Trophoblast cell (in vitro differentiated cells and primary cell): ENCODE results near the gene UGT1A8.

Source experiments
- DNase-seq, 2 donors: peaks; one replicate each; pipeline ENCODE4 v3.0.0-alpha.2; 2016
- H2AFZ ChIP-seq: 2 replicates; pipeline ENCODE4 v1.6.1; 2013; ENCODE audit warnings: low read length, moderate library complexity, mild to moderate bottlenecking; ENCODE audit not compliant: insufficient read depth, poor library complexity
- H2AK5ac ChIP-seq: 2 replicates; pipeline ENCODE4 v1.6.1; 2013; ENCODE audit warnings: mild to moderate bottlenecking, low read length
- H2BK120ac ChIP-seq: 2 replicates; pipeline ENCODE4 v1.6.1; 2013; ENCODE audit warnings: low read length, mild to moderate bottlenecking, moderate library complexity; ENCODE audit not compliant: insufficient read depth, poor library complexity
- H2BK12ac ChIP-seq: 2 replicates; pipeline ENCODE4 v1.6.1; 2013; ENCODE audit warnings: mild to moderate bottlenecking, low read length, moderate library complexity
- H2BK5ac ChIP-seq: 2 replicates; pipeline ENCODE4 v1.6.1; 2013; ENCODE audit warnings: low read length, low read depth, moderate library complexity, mild to moderate bottlenecking; ENCODE audit not compliant: poor library complexity
- H3K14ac ChIP-seq: 2 replicates; pipeline ENCODE4 v1.6.1; 2013; ENCODE audit warnings: mild to moderate bottlenecking, low read length
- H3K18ac ChIP-seq: 2 replicates; pipeline ENCODE4 v1.6.1; 2013; ENCODE audit warnings: mild to moderate bottlenecking, low read length
- H3K23ac ChIP-seq: 2 replicates; pipeline ENCODE4 v1.6.1; 2013; ENCODE audit warnings: low read length
- H3K27ac ChIP-seq: 2 replicates; pipeline ENCODE4 v1.5.1; 2013; ENCODE audit warnings: low read depth, mild to moderate bottlenecking, inconsistent platforms, low read length, moderate library complexity
- H3K27me3 ChIP-seq: 2 replicates; pipeline ENCODE4 v1.6.1; 2013; ENCODE audit warnings: inconsistent platforms, mild to moderate bottlenecking, low read length, moderate library complexity; ENCODE audit not compliant: insufficient read depth
- H3K36me3 ChIP-seq, 2 experiments: 1 replicate in 1 of 2; 2 replicates in 1 of 2; pipeline ENCODE4 v1.6.1; 2013; ENCODE audit warnings: low read length in 2 of 2, mild to moderate bottlenecking in 2 of 2, moderate library complexity in 1 of 2; ENCODE audit not compliant: insufficient read depth in 2 of 2, control insufficient read depth in 1 of 2
- H3K4ac ChIP-seq: 2 replicates; pipeline ENCODE4 v1.6.1; 2013; ENCODE audit warnings: low read depth, mild to moderate bottlenecking, low read length, moderate library complexity
- H3K4me1 ChIP-seq, 2 experiments: 1 replicate in 1 of 2; 2 replicates in 1 of 2; pipeline ENCODE4 v1.6.1; 2013; ENCODE audit warnings: low read length in 2 of 2, mild to moderate bottlenecking in 2 of 2, moderate library complexity in 1 of 2; ENCODE audit not compliant: insufficient read depth in 2 of 2, control insufficient read depth in 1 of 2
- H3K4me2 ChIP-seq: 2 replicates; pipeline ENCODE4 v1.6.1; 2013; ENCODE audit warnings: inconsistent platforms, mild to moderate bottlenecking, low read length, moderate library complexity
- H3K4me3 ChIP-seq: 2 replicates; pipeline ENCODE4 v1.5.1; 2013; ENCODE audit warnings: mild to moderate bottlenecking, low read depth, low read length, inconsistent platforms
- H3K79me1 ChIP-seq: one replicate; pipeline ENCODE4 v1.6.1; 2013; ENCODE audit warnings: low read length
- H3K79me2 ChIP-seq: 2 replicates; pipeline ENCODE4 v1.6.1; 2013; ENCODE audit warnings: low read length, mild to moderate bottlenecking; ENCODE audit not compliant: control insufficient read depth, insufficient read depth, poor library complexity
- H3K9ac ChIP-seq: 2 replicates; pipeline ENCODE4 v1.6.1; 2013; ENCODE audit warnings: mild to moderate bottlenecking, low read length
- H3K9me3 ChIP-seq: 2 replicates; pipeline ENCODE4 v1.6.1; 2013; ENCODE audit warnings: low read depth, mild to moderate bottlenecking, control low read depth, inconsistent platforms, low read length; ENCODE audit not compliant: insufficient read depth
- H4K12ac ChIP-seq: 2 replicates; pipeline ENCODE4 v1.6.1; 2013; ENCODE audit warnings: low read depth, mild to moderate bottlenecking, low read length, moderate library complexity
- H4K8ac ChIP-seq: 2 replicates; pipeline ENCODE4 v1.6.1; 2013; ENCODE audit warnings: low read depth, mild to moderate bottlenecking, low read length, moderate library complexity
- H4K91ac ChIP-seq: one replicate; pipeline ENCODE4 v1.6.1; 2013; ENCODE audit warnings: low read depth, mild to moderate bottlenecking, low read length, moderate library complexity
- WGBS: extraction: QIAGEN DNeasy Blood & Tissue Kit; methylation state at CpG from one replicate; pipeline ENCODE4 v1.1.7; 2013; ENCODE audit warnings: missing lambda C conversion rate; ENCODE audit not compliant: insufficient read length, insufficient coverage; ENCODE audit errors: extremely low coverage; 5-methylcytosine and 5-hydroxymethylcytosine counted together

UGT1A8 gene

DNA sequence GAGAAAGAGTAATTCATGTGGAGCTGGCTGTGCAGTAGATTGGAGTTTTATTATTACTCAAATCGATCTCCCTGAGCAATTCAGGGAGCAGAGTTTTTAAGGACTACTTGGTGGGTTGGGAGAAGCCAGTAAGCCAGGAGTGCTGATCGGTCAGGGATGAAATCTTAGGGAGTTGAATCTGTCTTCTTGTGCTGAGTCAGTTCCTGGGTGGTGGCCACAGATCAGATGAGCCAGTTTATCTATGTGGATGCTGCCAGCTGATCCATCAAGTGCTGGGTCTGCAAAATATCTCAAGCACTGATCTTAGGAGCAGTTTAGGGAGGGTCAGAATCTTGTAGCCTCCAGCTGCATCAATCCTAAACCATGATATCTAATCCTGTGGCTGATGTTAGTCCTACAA lies 17.0 kb upstream of the UGT1A8 start:
- H3K79me2 ChIP-seq, result no peaks in the 10 kb centered on the region
- no peak overlapping the region for H2BK120ac ChIP-seq
- H3K27ac ChIP-seq, result no peak overlapping the region
- H4K12ac ChIP-seq, result no peak overlapping the region
- WGBS, result no CpG with 5 or more reads among the region's 2 CpGs
- H3K4ac ChIP-seq, result no peak overlapping the region
- H3K9ac ChIP-seq, result no peak overlapping the region
- H3K18ac ChIP-seq, result no peak overlapping the region
- H4K91ac ChIP-seq, result no peak overlapping the region
- no peak overlapping the region for H4K8ac ChIP-seq
- H2AK5ac ChIP-seq, result no peak overlapping the region
- H3K4me1 ChIP-seq, result no peaks in the 10 kb centered on the region
- H3K9me3 ChIP-seq, result peaks cover 4% of the 10 kb centered on the region
- H3K4me3 ChIP-seq, result no peak overlapping the region
- H3K23ac ChIP-seq, result no peak overlapping the region
- H3K4me2 ChIP-seq, result no peak overlapping the region
- H2AFZ ChIP-seq, result no peak overlapping the region
- no peak overlapping the region for H3K14ac ChIP-seq
- H3K27me3 ChIP-seq, result no peaks in the 10 kb centered on the region
- DNase-seq, result no peak
- no peak overlapping the region for H2BK12ac ChIP-seq
- no peaks in the 10 kb centered on the region for H3K36me3 ChIP-seq
- no peaks in the 10 kb centered on the region for H3K79me1 ChIP-seq
- H2BK5ac ChIP-seq, result no peak overlapping the region

DNA sequence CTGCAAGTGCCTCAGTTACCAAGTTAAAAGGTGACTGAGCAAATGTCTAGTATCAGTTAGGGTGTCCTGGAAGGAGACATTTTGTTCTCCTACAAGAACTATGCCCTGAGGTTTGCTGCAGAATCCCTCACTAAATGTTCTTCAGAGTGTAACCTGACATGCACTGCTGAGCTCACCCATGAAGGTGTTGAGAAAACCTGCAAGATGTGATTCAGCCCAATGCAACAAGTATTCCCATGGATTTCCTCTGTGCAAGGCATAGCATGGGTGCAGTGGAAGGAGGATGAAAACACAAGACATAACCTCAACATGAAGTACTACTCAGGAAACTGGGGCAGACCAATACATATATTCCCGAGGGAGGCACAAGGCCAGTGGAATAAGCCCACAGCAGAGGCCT lies 15.4 kb upstream of the UGT1A8 start:
- Histone ChIP-seq H3K4me2 (no peak overlapping the region), H3K79me2 (no peaks in the 10 kb centered on the region), H3K18ac (no peak overlapping the region), H3K27me3 (no peaks in the 10 kb centered on the region), H4K91ac (no peak overlapping the region), H3K4me3 (no peak overlapping the region), H3K27ac (no peak overlapping the region), H3K4ac (no peak overlapping the region), H2BK120ac (no peak overlapping the region), H3K9me3 (peaks cover 6% of the 10 kb centered on the region), H4K8ac (no peak overlapping the region), H2AK5ac (no peak overlapping the region), H3K9ac (no peak overlapping the region), H3K36me3 (no peaks in the 10 kb centered on the region), H2BK5ac (no peak overlapping the region), H2BK12ac (no peak overlapping the region), H3K23ac (no peak overlapping the region), H3K79me1 (no peaks in the 10 kb centered on the region), H4K12ac (no peak overlapping the region), H3K4me1 (no peaks in the 10 kb centered on the region), H3K14ac (no peak overlapping the region), H2AFZ (no peak overlapping the region)
- no CpG with 5 or more reads among the region's 1 CpG for WGBS
- no peak for DNase-seq

- Histone ChIP-seq H3K79me2 (no peaks in the 10 kb centered on the region), H3K4ac (no peak overlapping the region), H2AK5ac (no peak overlapping the region), H2BK120ac (no peak overlapping the region), H3K14ac (no peak overlapping the region), H3K9ac (no peak overlapping the region), H2BK12ac (no peak overlapping the region), H2BK5ac (no peak overlapping the region), H3K36me3 (no peaks in the 10 kb centered on the region), H4K8ac (no peak overlapping the region), H3K23ac (no peak overlapping the region), H4K91ac (no peak overlapping the region), H4K12ac (no peak overlapping the region), H3K4me1 (no peaks in the 10 kb centered on the region), H3K4me3 (no peak overlapping the region), H3K4me2 (no peak overlapping the region), H3K79me1 (no peaks in the 10 kb centered on the region), H3K9me3 (peaks cover 6% of the 10 kb centered on the region), H3K18ac (no peak overlapping the region), H3K27me3 (no peaks in the 10 kb centered on the region), H3K27ac (no peak overlapping the region), H2AFZ (no peak overlapping the region)
- no peak for DNase-seq
- no CpG with 5 or more reads among the region's 4 CpGs for WGBS
These were observed 13.9 kb upstream of the UGT1A8 start for GRCh38 chr2:233603520-233603919.

GRCh38 chr2:233604826-233605225 lies 12.6 kb upstream of the UGT1A8 start:
- Histone ChIP-seq H2AFZ (no peak overlapping the region), H3K79me1 (no peaks in the 10 kb centered on the region), H3K27me3 (no peaks in the 10 kb centered on the region), H3K4me1 (no peaks in the 10 kb centered on the region), H3K23ac (no peak overlapping the region), H2AK5ac (no peak overlapping the region), H3K14ac (no peak overlapping the region), H4K91ac (no peak overlapping the region), H2BK5ac (no peak overlapping the region), H3K4me3 (no peak overlapping the region), H3K18ac (no peak overlapping the region), H4K12ac (no peak overlapping the region), H3K79me2 (no peaks in the 10 kb centered on the region), H4K8ac (no peak overlapping the region), H3K4ac (no peak overlapping the region), H2BK12ac (no peak overlapping the region), H3K4me2 (no peak overlapping the region), H3K27ac (no peak overlapping the region), H3K9ac (no peak overlapping the region), H3K9me3 (peaks cover 6% of the 10 kb centered on the region), H2BK120ac (no peak overlapping the region), H3K36me3 (no peaks in the 10 kb centered on the region)
- WGBS, result no CpG with 5 or more reads among the region's 3 CpGs
- DNase-seq, result no peak
